GM18907 (cell line): ENCODE measurements around the gene ATG7.
"Not testable (repeated sequence)": the region's sequence is repeated elsewhere in the genome, so short reads cannot be mapped to it uniquely, and the experiment has no call there.

Experiments used
- ATAC-seq: cut with Tn5 transposase; IDR thresholded peaks from one replicate; pipeline ENCODE4 v1.9.1; 2021; ENCODE audit warnings: mild to moderate bottlenecking, moderate library complexity; ENCODE audit not compliant: unreplicated experiment

Gene ATG7

GRCh38 chr3:11291808-11292207 is 19.6 kb downstream of the ATG7 start:
- no peak for ATAC-seq

DNA sequence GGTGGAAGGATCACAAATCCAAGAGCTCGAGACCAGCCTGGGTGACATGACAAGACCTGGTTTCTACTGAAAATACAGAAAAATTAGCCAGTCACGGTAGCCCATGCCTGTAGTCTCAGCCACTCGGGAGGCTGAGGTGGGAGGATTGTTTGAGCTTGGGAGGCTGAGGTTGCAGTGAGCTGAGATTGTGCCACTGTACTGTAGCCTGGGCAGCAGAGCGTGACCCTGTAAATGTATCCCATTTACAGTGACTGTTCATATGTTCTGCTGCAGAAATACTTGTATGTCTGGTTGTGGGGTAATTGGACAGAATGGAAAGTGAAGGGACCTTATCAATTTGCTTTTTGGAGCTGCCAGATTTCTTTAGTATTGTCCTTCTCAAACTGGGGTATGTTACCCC is 24.9 kb downstream of the ATG7 start:
- ATAC-seq = no peak

- ATAC-seq = peak; percentile 91
These were observed 28.8 kb downstream of the ATG7 start for GRCh38 chr3:11300970-11301369.

DNA sequence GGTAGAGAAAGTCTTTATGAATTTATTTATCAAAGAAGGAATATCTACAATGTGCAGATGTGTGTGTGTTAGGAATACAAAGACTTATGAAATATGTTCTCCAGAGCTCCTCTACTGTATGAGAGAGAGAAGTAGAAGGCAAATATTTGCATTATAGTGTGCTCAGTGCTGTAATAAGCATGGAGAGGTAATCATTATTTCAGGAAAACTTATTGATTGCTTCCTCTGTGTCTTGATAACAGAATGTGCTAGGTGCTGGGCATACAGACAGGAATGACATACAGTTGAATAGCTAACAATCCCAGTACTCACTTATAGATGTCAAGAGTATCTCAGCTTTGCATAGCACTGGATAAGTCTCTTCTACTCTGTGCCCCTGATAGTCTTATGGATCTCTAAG is 30.2 kb downstream of the ATG7 start:
- no peak for ATAC-seq

- ATAC-seq = no peak
These were observed 32.0 kb downstream of the ATG7 start for GRCh38 chr3:11304175-11304574.

GRCh38 chr3:11305509-11305908 is 33.3 kb downstream of the ATG7 start:
- ATAC-seq = no peak

DNA sequence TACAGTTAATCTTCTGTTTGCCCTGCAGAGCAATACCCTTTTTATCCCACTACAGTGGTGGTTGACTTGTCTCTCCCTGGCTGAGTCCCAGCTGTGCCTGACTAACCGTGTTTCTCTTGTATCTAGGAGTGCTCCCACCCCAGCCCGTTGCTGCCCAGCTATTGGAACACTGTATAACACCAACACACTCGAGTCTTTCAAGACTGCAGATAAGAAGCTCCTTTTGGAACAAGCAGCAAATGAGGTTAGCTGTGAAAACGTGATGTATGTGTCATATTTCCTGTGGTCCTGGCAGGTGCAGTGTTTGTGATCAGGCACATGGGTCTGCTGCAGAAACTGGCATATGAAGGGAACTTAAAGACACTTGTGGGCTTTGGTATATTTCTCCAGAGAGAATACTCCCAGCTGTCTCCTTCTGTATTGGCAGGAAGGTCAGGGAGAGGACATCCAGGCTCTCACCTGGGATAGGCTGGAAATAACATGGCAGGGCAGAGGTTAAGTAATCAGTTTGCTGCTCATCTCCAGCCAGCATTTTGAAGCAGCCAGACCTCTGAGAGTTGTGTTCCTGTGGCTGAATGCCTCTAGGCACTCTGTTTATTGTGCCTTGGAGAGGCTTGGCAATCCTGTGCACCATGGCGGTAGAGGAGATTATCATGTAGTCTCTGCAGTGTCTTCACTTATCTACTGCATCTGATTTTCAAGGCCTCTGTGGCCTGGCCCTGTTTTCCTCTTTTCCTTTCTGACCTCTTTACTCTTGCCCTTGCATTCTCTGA is 34.8 kb downstream of the ATG7 start:
- ATAC-seq = peak; percentile 70

GRCh38 chr3:11307830-11308432 is 35.7 kb downstream of the ATG7 start:
- no peak for ATAC-seq

DNA sequence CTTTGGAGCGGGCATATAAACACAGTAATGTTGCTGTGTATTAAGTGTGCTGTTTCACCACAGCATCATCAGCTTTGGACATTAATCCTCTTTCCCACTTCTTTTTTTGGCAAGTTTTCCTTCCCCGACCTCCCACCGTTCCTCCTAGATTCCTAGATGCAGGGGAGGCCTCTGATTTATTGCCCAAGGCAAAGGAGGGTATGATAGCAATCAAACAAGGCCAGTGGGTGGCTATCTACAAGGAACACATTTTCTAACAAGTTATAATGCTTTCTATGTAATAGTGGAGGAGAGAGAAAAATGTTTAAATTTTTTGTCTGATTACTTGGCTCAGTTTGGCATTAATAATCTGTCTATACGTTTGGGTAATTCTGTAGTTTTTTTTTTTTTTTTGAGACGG is 38.1 kb downstream of the ATG7 start:
- no peak for ATAC-seq

DNA sequence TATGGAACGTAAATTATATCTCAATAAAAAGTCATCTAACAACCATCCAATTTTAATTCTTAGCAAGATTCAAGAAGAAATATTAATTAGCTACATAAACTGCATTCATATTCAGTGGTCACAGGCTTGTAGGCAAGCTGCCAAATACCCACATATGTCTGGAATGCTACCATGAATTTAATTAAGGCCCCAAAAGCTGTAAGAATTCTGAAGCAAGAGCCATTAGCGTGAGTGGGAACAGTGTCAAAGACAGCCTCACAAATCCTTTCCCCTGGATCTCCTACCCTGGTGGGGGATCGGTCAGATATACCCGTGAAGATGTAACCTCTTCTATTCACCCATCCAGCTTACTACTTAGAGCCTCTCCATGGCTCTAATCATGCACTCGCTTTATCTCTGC is 40.0 kb downstream of the ATG7 start:
- ATAC-seq = no peak

GRCh38 chr3:11317300-11317699 is 45.1 kb downstream of the ATG7 start:
- ATAC-seq = no peak

- ATAC-seq = no peak
These were observed 50.7 kb downstream of the ATG7 start for GRCh38 chr3:11322931-11323330.

- ATAC-seq = no peak
These were observed 51.6 kb downstream of the ATG7 start for GRCh38 chr3:11323813-11324212.

GRCh38 chr3:11327619-11328018 is 55.4 kb downstream of the ATG7 start:
- no peak for ATAC-seq

GRCh38 chr3:11328196-11328945 is 56.2 kb downstream of the ATG7 start:
- no peak for ATAC-seq

- ATAC-seq = no peak
These were observed 57.6 kb downstream of the ATG7 start for GRCh38 chr3:11329777-11330176.

- no peak for ATAC-seq
These were observed 58.9 kb downstream of the ATG7 start for GRCh38 chr3:11331101-11331500.

DNA sequence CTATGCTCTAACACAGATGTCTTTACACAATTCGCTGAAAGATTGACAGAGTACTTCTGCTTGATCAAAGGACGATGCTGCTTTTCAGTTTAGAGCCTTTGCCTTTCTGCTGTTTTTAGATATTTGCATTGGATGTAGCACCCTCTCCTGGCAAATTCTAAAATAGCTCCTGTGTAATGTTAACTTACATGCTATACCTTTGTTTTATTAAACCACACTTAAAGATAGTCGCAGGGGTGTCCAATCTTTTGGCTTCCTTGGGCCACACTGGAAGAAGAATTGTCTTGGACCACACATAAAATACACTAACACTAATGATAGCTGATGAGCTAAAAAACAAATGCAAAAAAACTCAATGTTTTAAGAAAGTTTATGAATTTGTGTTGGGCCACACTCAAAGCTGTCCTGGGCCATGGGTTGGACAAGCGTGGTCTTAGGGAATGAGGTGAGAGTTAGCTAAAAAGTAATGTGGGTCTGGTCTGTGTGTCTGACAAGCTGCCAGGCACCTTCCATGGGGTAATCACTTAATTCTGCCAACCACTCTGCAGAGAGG is 62.9 kb downstream of the ATG7 start:
- peak; percentile 53 for ATAC-seq

DNA sequence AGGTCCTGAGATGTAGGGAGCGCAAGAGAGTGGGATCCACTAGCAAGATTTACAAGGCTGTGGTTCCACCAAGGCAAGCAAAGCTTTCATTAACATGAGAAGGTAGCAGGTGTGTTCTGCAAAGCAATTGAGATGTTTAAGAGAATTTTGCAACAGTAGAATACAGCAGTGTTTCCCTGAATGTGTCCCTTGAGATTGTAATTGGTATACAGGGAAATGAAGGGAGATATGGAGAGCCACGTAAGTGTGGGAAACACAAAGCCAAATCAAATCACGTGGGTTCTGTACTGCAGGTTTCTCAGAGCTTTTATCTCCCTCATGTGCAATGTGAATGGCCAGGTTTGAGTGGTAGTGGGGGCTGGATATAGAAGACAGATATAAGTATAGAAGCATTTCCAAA is 67.3 kb downstream of the ATG7 start:
- ATAC-seq = no peak

DNA sequence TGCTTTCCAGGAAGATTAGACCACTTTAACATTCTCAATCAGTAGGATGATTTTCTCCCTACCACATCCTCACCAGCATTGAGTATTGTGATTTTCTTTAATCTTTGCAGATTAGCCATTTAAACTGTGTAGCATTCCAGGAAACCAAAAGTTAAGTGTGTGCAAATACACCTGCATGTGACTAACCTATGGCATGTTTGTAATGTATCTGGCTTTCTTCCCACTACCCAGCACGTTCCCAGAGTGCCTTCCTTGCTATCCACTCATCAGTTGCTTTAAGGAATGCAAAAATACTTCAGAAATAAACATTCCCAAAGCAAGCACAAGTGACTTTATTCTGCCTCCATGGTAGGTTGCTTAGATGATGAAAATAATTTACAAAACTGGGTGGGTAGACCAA is 74.2 kb downstream of the ATG7 start:
- no peak for ATAC-seq

GRCh38 chr3:11348877-11349276 is 76.7 kb downstream of the ATG7 start:
- ATAC-seq = not testable (repeated sequence)

GRCh38 chr3:11349446-11349845 is 77.2 kb downstream of the ATG7 start:
- no peak for ATAC-seq
